Keratinocyte (primary cell): ENCODE results near the gene GIPR. TPM values are rescaled to one million over a fixed set of nuclear protein-coding genes. Genes with fewer than 3 reads are reported as not detected.

Source experiments
- DNase-seq: peaks from one replicate; pipeline ENCODE4 v3.0.0-alpha.2; 2011; ENCODE audit warnings: low read depth, missing footprints, low spot score
- FAIRE-seq: peaks from 2 replicates; lab custom pipeline; 2011; peaks lifted over from hg19 to GRCh38; lab: Jason Lieb, UNC
- H2AFZ ChIP-seq: 2 replicates; pipeline ENCODE4 v1.6.0; 2012; ENCODE audit warnings: low read length, control low read depth, inconsistent platforms; ENCODE audit not compliant: control insufficient read depth
- H3K27ac ChIP-seq: 2 replicates; pipeline ENCODE4 v1.5.1; 2011; ENCODE audit warnings: low read length; ENCODE audit not compliant: control insufficient read depth, insufficient read depth
- H3K27me3 ChIP-seq: 3 replicates; pipeline ENCODE4 v1.6.0; 2011; ENCODE audit warnings: low read length; ENCODE audit not compliant: control insufficient read depth, insufficient read depth; ENCODE audit errors: extremely low read depth
- H3K36me3 ChIP-seq, 2 experiments: 2 replicates in 1 of 2; 3 replicates in 1 of 2; pipeline ENCODE4 v1.5.1; 2011; ENCODE audit warnings: low read length in 2 of 2, mild to moderate bottlenecking in 1 of 2; ENCODE audit not compliant: control insufficient read depth in 2 of 2, insufficient read depth in 2 of 2; ENCODE audit errors: extremely low read depth in 1 of 2
- H3K4me1 ChIP-seq: 3 replicates; pipeline ENCODE4 v1.5.1; 2011; ENCODE audit warnings: low read length; ENCODE audit not compliant: control insufficient read depth, insufficient read depth; ENCODE audit errors: extremely low read depth
- H3K4me2 ChIP-seq: 3 replicates; pipeline ENCODE4 v1.6.0; 2011; ENCODE audit warnings: low read depth, low read length; ENCODE audit not compliant: control insufficient read depth, insufficient read depth; ENCODE audit errors: extremely low read depth
- H3K4me3 ChIP-seq, 3 experiments: fragments of 200-600 bp in 1 of 3; sonication (generic) in 1 of 3; 2 replicates in 2 of 3; 3 replicates in 1 of 3; pipeline ENCODE4 v1.5.1; 2011 to 2016; ENCODE audit warnings: low read length in 3 of 3, mild to moderate bottlenecking in 3 of 3, control low read depth in 2 of 3, inconsistent platforms in 1 of 3, low read depth in 1 of 3, mixed read lengths in 1 of 3, mixed run types in 1 of 3, moderate library complexity in 1 of 3; ENCODE audit not compliant: control insufficient read depth in 2 of 3, insufficient read depth in 2 of 3; ENCODE audit errors: extremely low read depth in 1 of 3
- H3K79me2 ChIP-seq: 2 replicates; pipeline ENCODE4 v1.6.0; 2012; ENCODE audit warnings: low read length; ENCODE audit not compliant: control insufficient read depth, insufficient read depth
- H3K9ac ChIP-seq: 3 replicates; pipeline ENCODE4 v1.6.0; 2011; ENCODE audit warnings: low read length; ENCODE audit not compliant: control insufficient read depth, insufficient read depth; ENCODE audit errors: extremely low read depth
- H3K9me1 ChIP-seq: 3 replicates; pipeline ENCODE4 v1.6.0; 2011; ENCODE audit warnings: low read length; ENCODE audit not compliant: control insufficient read depth, insufficient read depth; ENCODE audit errors: extremely low read depth
- H3K9me3 ChIP-seq: 2 replicates; pipeline ENCODE4 v1.5.1; 2012; ENCODE audit warnings: low read depth, low read length; ENCODE audit not compliant: control insufficient read depth
- H4K20me1 ChIP-seq: 3 replicates; pipeline ENCODE4 v1.6.0; 2011; ENCODE audit warnings: low read length; ENCODE audit not compliant: control insufficient read depth, insufficient read depth; ENCODE audit errors: extremely low read depth
- EZH2 ChIP-seq: IDR thresholded peaks from one replicate; pipeline ENCODE4 v1.6.1; 2012; ENCODE audit warnings: inconsistent platforms, mild to moderate bottlenecking, low read length, moderate library complexity
- dilution Hi-C: fragments of 300-500 bp; cut with MboI; formaldehyde crosslinking; loops from one replicate; pipeline ENCODE4 v1.7.0; 2020; ENCODE audit warnings: low sequenced_read_pairs; ENCODE audit not compliant: extremely low pct_ligation_motif_present
- polyA plus RNA-seq, 5 experiments: library from polyadenylated mRNA; depleted of rRNA in 3 of 5; stranded (reverse) in 3 of 5; stranded (forward) in 1 of 5; unstranded in 1 of 5; fragments of >200 nt; gene quantifications; 1 replicate in 1 of 5; 2 replicates in 3 of 5; 3 replicates in 1 of 5; pipeline versions ENCODE4 v1.2.1 to v1.2.3, GENCODE V29; 2011 to 2012; ENCODE audit warnings: missing spikeins in 2 of 5, low read depth in 1 of 5, low replicate concordance in 1 of 5
- TF ChIP-seq, protein P1 (sequence below), 3 experiments: IDR thresholded peaks in 1 of 3; conservative IDR thresholded peaks in 1 of 3; optimal IDR thresholded peaks in 1 of 3; 2 replicates in 2 of 3; 3 replicates in 1 of 3; pipeline versions ENCODE3 to v1.5.1; 2011; ENCODE audit warnings: low read length in 3 of 3, mild to moderate bottlenecking in 3 of 3, moderate library complexity in 2 of 3, control low read depth in 1 of 3, inconsistent platforms in 1 of 3; ENCODE audit not compliant: insufficient read depth in 2 of 3; ENCODE audit errors: extremely low read depth in 1 of 3

Gene GIPR
- polyA plus RNA-seq, 1 donor (not counting 4 experiments of a cell fraction or from before 2014, with no cell fraction given) = 1.4 TPM

- H3K4me2 ChIP-seq = peak overlapping the region; percentile 92
- peak overlapping the region; percentile 70 for H2AFZ ChIP-seq
Observed at GRCh38 chr19:45677351-45678230, 9.6 kb downstream of the GIPR start.

DNA sequence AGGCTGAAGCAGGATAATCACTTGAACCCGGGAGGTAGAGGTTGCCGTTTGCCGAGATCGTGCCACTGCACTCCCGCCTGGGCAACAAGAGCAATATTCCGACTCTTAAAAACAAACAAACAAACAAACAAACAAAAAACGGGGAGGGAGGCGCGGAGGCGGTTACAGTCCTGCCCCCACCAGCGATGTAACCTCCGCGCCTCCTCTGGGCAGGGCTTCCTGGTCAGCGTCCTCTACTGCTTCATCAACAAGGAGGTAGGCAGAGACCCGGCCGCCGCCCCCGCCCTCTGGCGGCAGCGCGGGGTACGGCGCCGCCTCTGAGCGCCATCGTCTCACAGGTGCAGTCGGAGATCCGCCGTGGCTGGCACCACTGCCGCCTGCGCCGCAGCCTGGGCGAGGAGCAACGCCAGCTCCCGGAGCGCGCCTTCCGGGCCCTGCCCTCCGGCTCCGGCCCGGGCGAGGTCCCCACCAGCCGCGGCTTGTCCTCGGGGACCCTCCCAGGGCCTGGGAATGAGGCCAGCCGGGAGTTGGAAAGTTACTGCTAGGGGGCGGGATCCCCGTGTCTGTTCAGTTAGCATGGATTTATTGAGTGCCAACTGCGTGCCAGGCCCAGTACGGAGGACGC lies 13.5 kb downstream of the GIPR start:
- no peaks in the 10 kb centered on the region for H3K27me3 ChIP-seq
- DNase-seq = no peak
- dilution Hi-C loops = no loop called here
- no peaks in the 10 kb centered on the region for H3K9me1 ChIP-seq
- peak overlapping the region; percentile 71 for H2AFZ ChIP-seq
- peak overlapping the region; percentile 25 for H3K9ac ChIP-seq
- peaks cover 6 to 16% of the 10 kb centered on the region in 2 experiments for H3K36me3 ChIP-seq
- peaks cover 15% of the 10 kb centered on the region for H3K4me1 ChIP-seq
- no peaks in the 10 kb centered on the region for H4K20me1 ChIP-seq
- no peaks in the 10 kb centered on the region for H3K79me2 ChIP-seq
- no peak for FAIRE-seq
- H3K9me3 ChIP-seq = no peaks in the 10 kb centered on the region
- H3K4me3 ChIP-seq = peak overlapping the region in 1 of 3 experiments; percentile 50
- peak overlapping the region; percentile 59 for H3K4me2 ChIP-seq
- no peak for TF ChIP-seq EZH2
- TF ChIP-seq, protein P1, sequence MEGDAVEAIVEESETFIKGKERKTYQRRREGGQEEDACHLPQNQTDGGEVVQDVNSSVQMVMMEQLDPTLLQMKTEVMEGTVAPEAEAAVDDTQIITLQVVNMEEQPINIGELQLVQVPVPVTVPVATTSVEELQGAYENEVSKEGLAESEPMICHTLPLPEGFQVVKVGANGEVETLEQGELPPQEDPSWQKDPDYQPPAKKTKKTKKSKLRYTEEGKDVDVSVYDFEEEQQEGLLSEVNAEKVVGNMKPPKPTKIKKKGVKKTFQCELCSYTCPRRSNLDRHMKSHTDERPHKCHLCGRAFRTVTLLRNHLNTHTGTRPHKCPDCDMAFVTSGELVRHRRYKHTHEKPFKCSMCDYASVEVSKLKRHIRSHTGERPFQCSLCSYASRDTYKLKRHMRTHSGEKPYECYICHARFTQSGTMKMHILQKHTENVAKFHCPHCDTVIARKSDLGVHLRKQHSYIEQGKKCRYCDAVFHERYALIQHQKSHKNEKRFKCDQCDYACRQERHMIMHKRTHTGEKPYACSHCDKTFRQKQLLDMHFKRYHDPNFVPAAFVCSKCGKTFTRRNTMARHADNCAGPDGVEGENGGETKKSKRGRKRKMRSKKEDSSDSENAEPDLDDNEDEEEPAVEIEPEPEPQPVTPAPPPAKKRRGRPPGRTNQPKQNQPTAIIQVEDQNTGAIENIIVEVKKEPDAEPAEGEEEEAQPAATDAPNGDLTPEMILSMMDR (optimal IDR thresholded peaks at IDR 0.05 in 1 of 3, IDR thresholded peaks at IDR 0.05 in 1 of 3, conservative IDR thresholded peaks at IDR 0.05 in 1 of 3; ENCODE audit: extremely low read depth in 1 of 3, insufficient read depth in 2 of 3, low read length in 3 of 3) = peak; percentile 78 to 92 (median 86)
- H3K27ac ChIP-seq = no peak overlapping the region

More at GRCh38 chr19:45677351-45678230, 9.6 kb downstream of the GIPR start:
- dilution Hi-C loops = no loop called here
- H3K4me3 ChIP-seq = peak overlapping the region; percentile 42 to 75 (median 54)
- DNase-seq (peak; percentile 96), FAIRE-seq (peak; percentile 58)
- no peaks in the 10 kb centered on the region for H4K20me1 ChIP-seq
- H3K79me2 ChIP-seq = no peaks in the 10 kb centered on the region
- H3K4me1 ChIP-seq = peaks cover 15% of the 10 kb centered on the region
- peak overlapping the region; percentile 47 for H3K9ac ChIP-seq
- no peaks in the 10 kb centered on the region for H3K9me1 ChIP-seq
- H3K27me3 ChIP-seq = no peaks in the 10 kb centered on the region
- H3K36me3 ChIP-seq = no peaks in the 10 kb centered on the region
- no peak for TF ChIP-seq EZH2
- TF ChIP-seq, protein P1 (optimal IDR thresholded peaks at IDR 0.05 in 1 of 3, IDR thresholded peaks at IDR 0.05 in 1 of 3, conservative IDR thresholded peaks at IDR 0.05 in 1 of 3; ENCODE audit: extremely low read depth in 1 of 3, insufficient read depth in 2 of 3, low read length in 3 of 3) = peak; percentile 17 to 36 (median 25)
- H3K27ac ChIP-seq = peak overlapping the region; percentile 20
- H3K9me3 ChIP-seq = no peaks in the 10 kb centered on the region
